ENCODE results near the gene KIAA0586. TPM values are rescaled to one million over a fixed set of nuclear protein-coding genes. Genes with fewer than 3 reads are reported as not detected.

The KIAA0586 gene
- total RNA-seq, 1 experiment from 2014 or later = 25.7 TPM

DNA sequence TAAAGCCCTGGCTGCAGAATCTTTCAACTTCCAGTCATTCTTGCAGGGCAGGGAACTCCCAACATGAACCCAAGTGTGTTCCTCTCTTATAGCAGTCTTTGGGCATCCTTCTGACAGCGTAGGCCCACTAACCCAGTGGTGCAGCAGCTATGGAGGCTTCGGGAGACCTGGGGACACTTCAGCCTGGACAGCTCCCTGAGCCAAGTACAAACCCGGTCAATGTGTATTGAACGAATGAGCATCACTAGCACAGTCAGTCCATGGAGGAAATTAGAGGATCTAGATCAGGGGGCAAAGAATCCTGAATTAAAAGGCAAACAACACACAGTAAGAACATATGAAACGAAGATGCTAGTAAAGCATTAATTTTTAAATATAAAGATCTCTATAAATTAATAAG is 41.8 kb downstream of the KIAA0586 start (continued):
- TF ChIP-seq YY1 (IDR thresholded peaks at IDR 0.05; ENCODE audit: extremely low read depth, insufficient replicate concordance, low read depth, low read length) (no peak), ZFX (IDR thresholded peaks at IDR 0.05) (no peak)

DNA sequence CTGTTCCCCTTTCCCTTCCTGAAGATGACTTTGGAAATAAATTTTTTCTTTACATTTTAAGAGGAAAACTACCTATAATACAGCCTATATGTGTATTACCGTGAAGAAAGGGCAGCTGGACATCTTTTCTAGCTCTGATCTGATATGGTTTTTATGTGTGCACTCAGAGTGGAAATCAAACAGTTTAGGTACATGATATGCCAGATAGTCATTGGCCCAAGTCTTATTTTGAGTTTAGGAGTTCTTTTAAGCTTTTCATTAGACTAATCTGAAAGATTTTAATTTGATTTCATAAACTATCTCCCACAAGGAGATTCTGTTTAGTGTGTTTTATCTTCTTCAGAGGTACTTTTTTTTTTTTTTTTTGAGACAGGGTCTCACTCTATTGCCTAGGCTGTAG is 48.8 kb downstream of the KIAA0586 start:
- no TSS peak for BruUV-seq (replicated peaks)
- Histone ChIP-seq H3K27ac (ENCODE audit: low read depth, low read length) (no peak overlapping the region), H3K79me2 (ENCODE audit: insufficient read depth, low read length) (no peaks in the 10 kb centered on the region), H3K36me3 (ENCODE audit: control insufficient read depth in 1 of 2, insufficient read depth in 2 of 2, low read length in 2 of 2) (no peaks in the 10 kb centered on the region), H3K9ac (ENCODE audit: low read length) (no peak overlapping the region), H3K4me2 (ENCODE audit: low read length) (no peak overlapping the region), H3K4me3 (replicated peaks in 1 of 2; ENCODE audit: low read depth in 1 of 2, low read length in 2 of 2) (no peak overlapping the region), H3K4me1 (ENCODE audit: control insufficient read depth in 1 of 2, insufficient read depth in 2 of 2, low read length in 2 of 2) (no peaks in the 10 kb centered on the region), H3K9me3 (ENCODE audit: control insufficient read depth in 1 of 2, insufficient read depth in 1 of 2, low read depth in 1 of 2, low read length in 2 of 2) (no peaks in the 10 kb centered on the region), H2AFZ (ENCODE audit: low read depth, low read length, poor library complexity, severe bottlenecking) (no peak overlapping the region), H3K27me3 (ENCODE audit: insufficient read depth, low read length) (no peaks in the 10 kb centered on the region), H4K20me1 (ENCODE audit: insufficient read depth) (no peaks in the 10 kb centered on the region), H3K9me2 (ENCODE audit: insufficient read depth) (no peaks in the 10 kb centered on the region)
- DNase-seq (ENCODE audit: low read depth, low spot score) = no peak
- intact Hi-C loops (cut with micrococcal nuclease) = no loop called here
- ChIA-PET CTCF (interaction anchor here (1.2 kb wide), 1 partner anchor 25 kb away, joined by 4 read pairs; no protein-coding TSS in a partner anchor), RAD21 (ENCODE audit: low non-redundant PET in 1 of 2, low total read pairs in 2 of 2, uncharacterized antibody in 2 of 2, unreplicated experiment in 2 of 2) (no interaction called here), POLR2A (no interaction called here)
- ATAC-seq = no peak
- TF ChIP-seq EZH2 (IDR thresholded peaks at IDR 0.05) (no peak), YY1 (IDR thresholded peaks at IDR 0.05; ENCODE audit: extremely low read depth, insufficient replicate concordance, low read depth, low read length) (no peak), RAD21 (IDR thresholded peaks at IDR 0.05; ENCODE audit: low read depth) (no peak), EZH2phosphoT487 (IDR thresholded peaks at IDR 0.05; ENCODE audit: borderline replicate concordance) (no peak), ZFX (IDR thresholded peaks at IDR 0.05) (no peak), EGR1 (IDR thresholded peaks at IDR 0.05; ENCODE audit: low read depth) (no peak), TCF7L2 (IDR thresholded peaks at IDR 0.05; ENCODE audit: borderline replicate concordance, extremely low read depth, insufficient read depth, insufficient read length) (no peak), ELF1 (IDR thresholded peaks at IDR 0.05; ENCODE audit: borderline replicate concordance, low read depth) (no peak)
- TF ChIP-seq, protein P1, sequence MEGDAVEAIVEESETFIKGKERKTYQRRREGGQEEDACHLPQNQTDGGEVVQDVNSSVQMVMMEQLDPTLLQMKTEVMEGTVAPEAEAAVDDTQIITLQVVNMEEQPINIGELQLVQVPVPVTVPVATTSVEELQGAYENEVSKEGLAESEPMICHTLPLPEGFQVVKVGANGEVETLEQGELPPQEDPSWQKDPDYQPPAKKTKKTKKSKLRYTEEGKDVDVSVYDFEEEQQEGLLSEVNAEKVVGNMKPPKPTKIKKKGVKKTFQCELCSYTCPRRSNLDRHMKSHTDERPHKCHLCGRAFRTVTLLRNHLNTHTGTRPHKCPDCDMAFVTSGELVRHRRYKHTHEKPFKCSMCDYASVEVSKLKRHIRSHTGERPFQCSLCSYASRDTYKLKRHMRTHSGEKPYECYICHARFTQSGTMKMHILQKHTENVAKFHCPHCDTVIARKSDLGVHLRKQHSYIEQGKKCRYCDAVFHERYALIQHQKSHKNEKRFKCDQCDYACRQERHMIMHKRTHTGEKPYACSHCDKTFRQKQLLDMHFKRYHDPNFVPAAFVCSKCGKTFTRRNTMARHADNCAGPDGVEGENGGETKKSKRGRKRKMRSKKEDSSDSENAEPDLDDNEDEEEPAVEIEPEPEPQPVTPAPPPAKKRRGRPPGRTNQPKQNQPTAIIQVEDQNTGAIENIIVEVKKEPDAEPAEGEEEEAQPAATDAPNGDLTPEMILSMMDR (IDR thresholded peaks at IDR 0.05 in 2 of 3, conservative IDR thresholded peaks at IDR 0.05 in 1 of 3; ENCODE audit: borderline replicate concordance in 1 of 3, insufficient read depth in 1 of 3, low read depth in 2 of 3, low read length in 2 of 3) = no peak
- TF ChIP-seq, protein P2, sequence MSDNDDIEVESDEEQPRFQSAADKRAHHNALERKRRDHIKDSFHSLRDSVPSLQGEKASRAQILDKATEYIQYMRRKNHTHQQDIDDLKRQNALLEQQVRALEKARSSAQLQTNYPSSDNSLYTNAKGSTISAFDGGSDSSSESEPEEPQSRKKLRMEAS (IDR thresholded peaks at IDR 0.05) = no peak
- TF ChIP-seq, protein P3, sequence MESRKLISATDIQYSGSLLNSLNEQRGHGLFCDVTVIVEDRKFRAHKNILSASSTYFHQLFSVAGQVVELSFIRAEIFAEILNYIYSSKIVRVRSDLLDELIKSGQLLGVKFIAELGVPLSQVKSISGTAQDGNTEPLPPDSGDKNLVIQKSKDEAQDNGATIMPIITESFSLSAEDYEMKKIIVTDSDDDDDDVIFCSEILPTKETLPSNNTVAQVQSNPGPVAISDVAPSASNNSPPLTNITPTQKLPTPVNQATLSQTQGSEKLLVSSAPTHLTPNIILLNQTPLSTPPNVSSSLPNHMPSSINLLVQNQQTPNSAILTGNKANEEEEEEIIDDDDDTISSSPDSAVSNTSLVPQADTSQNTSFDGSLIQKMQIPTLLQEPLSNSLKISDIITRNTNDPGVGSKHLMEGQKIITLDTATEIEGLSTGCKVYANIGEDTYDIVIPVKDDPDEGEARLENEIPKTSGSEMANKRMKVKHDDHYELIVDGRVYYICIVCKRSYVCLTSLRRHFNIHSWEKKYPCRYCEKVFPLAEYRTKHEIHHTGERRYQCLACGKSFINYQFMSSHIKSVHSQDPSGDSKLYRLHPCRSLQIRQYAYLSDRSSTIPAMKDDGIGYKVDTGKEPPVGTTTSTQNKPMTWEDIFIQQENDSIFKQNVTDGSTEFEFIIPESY (IDR thresholded peaks at IDR 0.05; ENCODE audit: extremely low read depth, insufficient replicate concordance, low read length) = no peak
- TF ChIP-seq, protein P4, sequence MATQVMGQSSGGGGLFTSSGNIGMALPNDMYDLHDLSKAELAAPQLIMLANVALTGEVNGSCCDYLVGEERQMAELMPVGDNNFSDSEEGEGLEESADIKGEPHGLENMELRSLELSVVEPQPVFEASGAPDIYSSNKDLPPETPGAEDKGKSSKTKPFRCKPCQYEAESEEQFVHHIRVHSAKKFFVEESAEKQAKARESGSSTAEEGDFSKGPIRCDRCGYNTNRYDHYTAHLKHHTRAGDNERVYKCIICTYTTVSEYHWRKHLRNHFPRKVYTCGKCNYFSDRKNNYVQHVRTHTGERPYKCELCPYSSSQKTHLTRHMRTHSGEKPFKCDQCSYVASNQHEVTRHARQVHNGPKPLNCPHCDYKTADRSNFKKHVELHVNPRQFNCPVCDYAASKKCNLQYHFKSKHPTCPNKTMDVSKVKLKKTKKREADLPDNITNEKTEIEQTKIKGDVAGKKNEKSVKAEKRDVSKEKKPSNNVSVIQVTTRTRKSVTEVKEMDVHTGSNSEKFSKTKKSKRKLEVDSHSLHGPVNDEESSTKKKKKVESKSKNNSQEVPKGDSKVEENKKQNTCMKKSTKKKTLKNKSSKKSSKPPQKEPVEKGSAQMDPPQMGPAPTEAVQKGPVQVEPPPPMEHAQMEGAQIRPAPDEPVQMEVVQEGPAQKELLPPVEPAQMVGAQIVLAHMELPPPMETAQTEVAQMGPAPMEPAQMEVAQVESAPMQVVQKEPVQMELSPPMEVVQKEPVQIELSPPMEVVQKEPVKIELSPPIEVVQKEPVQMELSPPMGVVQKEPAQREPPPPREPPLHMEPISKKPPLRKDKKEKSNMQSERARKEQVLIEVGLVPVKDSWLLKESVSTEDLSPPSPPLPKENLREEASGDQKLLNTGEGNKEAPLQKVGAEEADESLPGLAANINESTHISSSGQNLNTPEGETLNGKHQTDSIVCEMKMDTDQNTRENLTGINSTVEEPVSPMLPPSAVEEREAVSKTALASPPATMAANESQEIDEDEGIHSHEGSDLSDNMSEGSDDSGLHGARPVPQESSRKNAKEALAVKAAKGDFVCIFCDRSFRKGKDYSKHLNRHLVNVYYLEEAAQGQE (IDR thresholded peaks at IDR 0.05; ENCODE audit: low read depth) = no peak

Measured in HCT116 (cell line).